NCI-H1048 (cell line): ENCODE measurements around the gene EFCAB8.
"Not testable (repeated sequence)": the region's sequence is repeated elsewhere in the genome, so short reads cannot be mapped to it uniquely, and the experiment has no call there.

ENCODE experiments used
- DNase-seq: peaks from one replicate; lab custom pipeline; 2025; lab: John Stamatoyannopoulos, UW

Gene EFCAB8

DNA sequence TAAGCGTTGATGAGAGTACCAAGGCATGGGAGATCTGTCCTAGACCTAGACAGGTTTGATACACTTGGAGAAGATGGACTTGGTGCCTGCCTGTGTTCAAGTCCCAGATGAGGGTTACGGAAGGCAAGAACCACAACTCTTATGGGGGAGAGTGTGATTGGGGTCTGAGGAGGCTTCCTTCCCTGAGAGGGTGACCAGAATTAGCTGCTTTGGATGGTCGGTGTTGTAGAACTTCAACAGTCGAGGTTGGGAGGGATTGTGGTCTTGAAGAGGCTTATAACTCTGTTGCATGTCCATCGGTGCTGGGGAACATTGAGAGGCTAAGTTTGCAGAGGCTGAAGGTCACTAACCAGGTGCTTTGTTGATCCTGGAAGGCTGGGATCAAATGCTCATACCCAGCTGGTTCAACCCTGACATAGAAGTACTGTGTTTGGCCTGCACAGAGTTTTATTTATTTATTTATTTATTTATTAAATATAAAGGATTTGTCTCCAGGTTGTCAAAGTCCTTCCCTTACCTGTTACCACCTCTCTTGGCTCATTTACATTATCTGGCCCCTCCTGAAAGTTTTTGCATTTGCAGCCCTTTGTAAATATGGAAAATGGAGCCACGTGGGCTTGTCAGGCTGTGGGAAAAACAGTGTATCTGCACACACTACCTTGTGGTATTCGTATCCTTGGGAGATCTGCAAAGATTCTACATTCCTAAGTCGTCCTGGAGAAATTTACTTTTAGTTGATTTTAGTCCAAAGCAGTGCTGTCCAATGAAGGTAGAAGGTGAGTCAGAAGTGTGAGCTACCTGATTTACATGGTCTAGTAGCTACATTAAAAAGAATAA, 15.8 kb upstream of the EFCAB8 start:
- DNase-seq, result no peak

DNA sequence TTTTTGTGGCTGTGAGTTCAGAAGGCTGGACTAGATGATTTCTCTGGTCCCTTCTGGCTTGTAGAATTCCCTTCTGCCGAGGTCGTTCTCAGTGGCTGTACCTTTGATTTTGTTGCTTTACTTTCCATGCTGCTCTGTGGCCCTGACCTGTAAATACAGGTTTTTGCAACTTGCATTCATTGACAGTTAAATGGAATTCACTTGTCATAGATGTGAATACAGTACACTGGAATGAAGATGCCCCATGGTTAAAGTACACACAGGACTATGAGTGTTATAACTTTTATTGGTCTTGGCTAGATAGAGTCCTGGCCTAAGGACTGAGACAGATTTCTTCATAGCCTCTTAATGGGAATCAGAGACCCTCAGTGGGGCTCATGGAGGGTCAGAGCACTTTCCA, 12.9 kb upstream of the EFCAB8 start:
- DNase-seq, result no peak

DNA sequence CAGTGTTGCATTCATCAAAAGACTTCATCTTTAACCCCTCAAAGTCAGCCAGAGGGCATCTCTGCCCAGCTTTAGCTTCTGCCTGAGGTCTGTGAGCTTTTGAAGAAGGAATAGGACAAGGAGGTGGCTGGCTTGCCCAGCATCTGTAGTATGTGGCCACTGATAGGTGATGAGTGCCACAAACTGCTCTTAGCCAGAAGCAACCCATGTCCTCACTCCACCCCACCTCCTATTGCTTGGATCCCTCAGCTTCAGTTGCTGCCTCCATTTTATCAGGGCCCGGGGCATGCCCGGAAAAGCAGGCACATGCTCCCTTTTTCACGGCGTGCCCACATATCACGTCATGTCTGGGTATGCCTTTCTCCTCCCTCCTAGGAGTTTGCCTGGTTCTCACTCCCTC, 11.9 kb upstream of the EFCAB8 start:
- no peak for DNase-seq

DNA sequence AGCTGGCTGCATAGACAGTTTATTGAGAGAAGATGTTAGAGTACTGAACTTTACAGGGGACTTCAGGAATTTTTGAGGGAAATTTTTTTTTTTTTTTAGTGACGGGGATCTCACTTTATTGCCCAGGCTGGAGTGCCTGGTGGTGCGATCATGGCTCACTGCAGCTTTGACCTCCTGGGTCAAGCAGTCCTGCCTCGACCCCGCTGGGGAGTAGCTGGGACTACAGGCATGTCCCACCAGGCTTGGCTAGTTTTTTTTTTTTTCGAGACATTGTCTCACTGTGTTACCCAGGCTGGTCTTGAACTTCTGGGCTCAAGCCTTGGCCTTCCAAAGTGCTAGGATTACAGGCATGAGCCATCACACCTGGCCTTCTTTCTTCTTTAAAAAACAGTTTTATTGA, 10.8 kb upstream of the EFCAB8 start:
- no peak for DNase-seq

DNA sequence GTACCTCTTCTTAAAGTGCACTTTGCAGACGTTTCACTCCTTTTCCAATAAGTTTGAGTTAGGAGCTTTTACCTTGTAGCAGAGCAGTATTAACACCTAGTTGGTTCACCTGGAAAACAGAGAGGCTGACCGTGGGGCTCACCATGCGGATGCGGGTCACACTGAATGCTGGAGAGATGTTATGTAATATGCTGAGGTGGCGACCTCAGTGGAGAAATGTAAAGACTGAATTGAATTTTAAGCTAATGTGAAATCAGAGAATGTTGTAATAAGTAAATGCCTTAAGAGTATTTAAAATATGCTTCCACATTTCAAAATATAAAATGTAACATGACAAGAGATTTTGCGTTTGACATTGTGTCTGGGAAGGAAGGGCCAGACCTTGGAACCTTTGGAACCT, 9.9 kb upstream of the EFCAB8 start:
- no peak for DNase-seq

DNA sequence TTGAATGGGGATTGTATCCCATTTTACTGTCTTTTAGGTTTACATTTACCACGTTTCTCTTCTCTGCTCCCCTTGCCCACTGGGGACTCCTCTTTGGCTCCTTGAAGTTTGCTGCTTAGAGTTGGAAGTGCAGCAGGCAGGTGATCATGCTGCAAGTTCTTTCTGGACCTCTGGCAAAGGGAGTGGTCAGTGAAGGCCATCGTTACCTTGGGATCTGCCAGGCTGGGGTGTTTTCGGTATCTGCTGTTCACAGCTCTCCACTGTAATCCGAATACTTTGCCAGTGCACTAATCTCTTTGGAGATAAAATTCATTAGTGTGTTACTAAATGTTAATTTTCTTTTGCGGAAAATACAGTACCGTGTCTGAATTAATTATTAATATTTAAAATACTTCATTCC, 9.1 kb upstream of the EFCAB8 start:
- DNase-seq, result no peak

DNA sequence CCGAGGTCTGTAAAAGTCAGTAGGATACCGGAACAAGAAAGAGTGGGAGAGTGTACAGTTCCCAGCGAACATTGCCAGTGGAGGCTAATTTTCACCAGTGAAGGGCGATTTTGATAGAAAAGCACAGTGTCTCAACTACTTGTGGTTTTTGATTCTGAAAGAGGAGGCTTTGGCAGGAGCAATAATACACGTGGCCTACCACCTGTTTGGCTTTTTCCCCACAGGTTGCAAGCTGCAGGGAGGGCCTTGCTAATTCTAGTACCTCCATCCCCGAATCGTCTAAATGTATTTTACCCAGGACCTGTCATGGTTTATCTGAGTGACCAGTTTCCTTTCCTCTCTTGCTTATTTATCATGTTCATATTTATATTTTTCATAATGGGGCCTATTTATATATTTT, 3.3 kb upstream of the EFCAB8 start:
- no peak for DNase-seq

DNA sequence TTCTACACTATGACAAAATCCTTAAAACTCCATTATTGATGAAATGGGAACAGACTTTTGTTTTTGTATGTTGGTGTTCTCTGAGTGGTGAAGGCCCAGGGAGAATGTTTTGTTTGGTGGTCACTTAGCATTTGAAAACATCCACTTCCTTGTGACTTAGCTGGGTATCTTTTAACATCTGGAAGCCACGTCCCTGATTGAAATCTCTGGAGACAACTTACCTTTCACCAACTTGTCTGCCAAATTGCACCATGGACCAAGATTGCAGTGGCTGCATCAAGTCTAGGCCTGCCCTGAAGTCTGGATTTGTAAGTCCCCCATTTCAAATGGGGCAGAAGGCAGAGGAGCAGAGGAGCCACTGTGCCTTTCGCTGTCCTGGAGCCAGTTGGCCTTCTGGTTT, 534 bp upstream of the EFCAB8 start:
- no peak for DNase-seq

DNA sequence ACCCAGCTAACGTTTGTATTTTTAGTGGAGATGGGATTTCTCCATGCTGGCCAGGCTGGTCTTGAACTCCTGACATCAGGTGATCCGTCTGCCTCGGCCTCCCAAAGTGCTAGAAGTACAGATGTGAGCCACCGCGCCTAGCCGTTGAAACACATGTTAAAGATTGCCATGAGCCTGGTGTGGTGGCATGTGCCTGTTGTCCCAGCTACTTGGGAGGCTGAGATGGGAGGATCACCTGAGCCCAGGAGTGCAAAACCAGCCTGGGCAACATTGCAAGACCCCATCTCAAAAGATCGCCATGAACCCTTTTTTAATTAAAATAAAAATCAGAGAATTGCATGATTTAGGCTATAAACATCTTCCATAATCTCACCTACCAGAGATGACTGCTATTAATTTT, 2.7 kb downstream of the EFCAB8 start:
- no peak for DNase-seq

DNA sequence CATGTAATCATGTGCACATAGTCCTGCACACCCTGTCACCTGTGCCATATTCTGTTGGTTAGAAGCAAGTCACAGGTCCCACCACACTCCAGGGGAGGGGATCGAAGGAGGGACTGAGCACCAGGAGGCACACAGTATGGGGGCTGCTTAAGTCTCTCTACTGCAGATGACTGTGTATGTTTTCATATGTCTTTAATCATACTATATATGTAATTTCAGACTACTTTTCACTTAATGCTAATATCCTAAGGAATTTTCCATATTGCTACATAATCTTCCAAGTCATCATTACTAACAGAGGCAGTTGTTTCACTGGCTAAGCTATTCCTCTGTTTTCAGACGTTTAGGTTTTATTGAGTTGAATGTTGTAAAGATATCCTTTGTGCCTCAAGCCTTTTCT, 10.8 kb downstream of the EFCAB8 start:
- no peak for DNase-seq

DNA sequence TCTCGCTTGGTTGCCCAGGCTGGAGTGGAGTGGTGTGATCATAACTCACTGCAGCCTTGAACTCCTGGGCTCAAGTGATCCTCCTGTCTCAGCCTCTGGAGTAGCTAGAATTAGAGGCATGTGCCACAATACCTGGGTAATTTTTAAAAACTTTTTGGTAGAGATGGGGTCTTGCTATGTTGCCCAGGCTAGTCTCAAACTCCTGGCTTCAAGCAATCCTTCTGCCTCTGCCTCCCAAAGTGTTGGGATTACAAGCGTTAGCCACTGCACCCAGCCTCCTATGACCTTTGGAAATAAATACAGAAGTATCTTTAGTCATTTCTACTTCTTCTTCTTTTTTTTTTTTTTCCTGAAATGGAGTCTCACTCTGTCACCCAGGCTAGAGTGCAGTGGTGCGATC, 11.8 kb downstream of the EFCAB8 start:
- not testable (repeated sequence) for DNase-seq

DNA sequence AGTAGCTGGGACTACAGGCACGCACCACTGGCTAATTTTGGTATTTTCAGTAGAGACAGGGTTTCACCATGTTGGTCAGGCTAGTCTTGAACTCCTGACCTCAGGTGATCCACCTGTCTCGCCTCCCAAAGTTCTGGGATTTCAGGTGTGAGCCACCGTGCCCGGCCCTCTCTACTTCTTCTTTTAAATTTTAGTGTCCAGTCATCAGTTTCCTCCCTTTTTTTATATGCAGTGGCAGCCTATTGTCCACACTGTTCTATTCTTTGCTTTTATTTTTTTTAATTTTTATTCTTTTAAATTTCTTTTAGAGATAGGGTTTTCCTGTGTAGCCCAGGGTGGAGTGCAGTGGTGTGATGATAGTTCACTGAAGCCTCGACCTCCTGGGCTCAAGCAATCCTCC, 12.3 kb downstream of the EFCAB8 start:
- no peak for DNase-seq

DNA sequence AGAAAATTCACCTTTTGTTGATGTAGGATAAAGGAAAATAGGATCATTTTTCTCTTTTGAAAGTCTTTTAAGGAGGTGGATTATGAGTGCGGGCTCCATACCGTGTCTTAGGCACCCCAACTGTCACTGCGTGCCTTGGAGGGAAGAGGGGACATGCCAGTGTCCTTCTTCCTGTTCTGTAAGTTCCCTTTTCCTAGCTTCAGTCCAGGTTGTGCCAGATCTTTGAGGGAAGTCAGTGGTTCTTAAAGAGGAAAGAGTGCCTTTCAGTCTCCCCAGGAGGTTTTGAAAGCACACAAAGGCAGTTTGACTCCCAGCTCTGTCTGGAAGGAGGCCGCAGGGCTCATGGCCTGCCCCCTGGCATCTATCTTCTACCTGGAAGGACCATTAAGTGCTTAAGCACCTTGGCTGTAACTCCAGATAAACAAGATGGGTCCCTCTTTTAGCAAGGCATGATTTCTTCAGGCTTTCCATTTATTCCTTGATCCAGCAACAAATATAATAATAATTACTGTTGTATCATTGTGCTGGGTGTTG, 13.0 kb downstream of the EFCAB8 start:
- no peak for DNase-seq

DNA sequence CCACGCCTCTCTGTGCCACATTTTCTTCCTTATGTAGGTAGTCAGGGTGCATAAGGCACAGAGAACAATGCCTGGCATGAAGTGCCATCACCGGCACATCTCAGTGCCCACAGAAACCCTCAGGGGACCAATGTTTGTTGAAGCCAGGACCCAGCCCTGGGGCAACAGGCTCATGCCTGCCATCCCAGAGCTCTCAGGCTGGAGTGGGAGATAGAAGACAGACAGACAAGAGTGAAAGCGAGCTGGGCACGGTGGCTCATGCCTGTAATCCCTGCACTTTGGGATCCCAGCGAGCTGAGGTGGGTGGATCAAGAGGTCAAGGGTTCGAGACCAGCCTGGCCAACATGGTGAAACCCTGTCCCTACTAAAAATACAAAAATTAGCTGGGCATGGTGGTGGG, 13.5 kb downstream of the EFCAB8 start:
- DNase-seq, result no peak

DNA sequence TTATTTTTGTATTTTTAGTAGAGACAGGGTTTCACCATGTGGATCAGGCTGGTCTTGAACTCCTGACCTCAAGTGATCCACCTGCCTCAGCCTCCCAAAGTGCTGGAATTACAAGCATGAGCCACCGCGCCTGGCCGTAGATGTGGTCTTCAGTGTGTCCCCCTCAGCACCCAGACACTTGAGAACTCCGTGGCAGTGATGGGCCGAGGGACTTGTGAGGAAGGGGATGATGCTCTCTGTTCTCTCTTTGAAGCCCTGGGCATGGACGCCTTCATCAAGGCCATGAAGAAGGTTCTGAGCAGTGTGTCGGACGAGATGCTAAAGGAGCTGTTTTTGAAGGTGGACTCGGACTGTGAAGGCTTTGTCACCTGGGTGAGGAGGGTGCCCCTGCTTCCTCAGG, 16.9 kb downstream of the EFCAB8 start:
- DNase-seq, result no peak

DNA sequence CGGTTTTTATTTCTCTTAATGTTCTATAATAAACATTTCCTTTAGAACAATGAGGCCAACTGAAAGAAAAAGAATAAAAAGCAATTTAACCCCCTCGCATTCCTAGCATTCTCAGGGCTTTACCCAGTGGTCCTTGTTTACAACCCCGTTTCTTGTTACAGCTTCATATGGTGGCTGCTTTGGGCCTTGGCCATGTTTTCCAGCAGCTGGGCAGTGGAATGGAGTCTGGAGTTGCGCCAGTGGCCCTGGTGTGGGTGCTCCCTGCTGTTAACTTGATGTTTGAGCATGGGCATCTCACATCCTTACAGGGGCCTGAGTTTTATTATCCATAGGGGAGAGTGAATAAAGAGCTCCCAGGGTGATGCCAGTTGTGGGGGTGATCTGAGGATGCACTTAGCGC, 18.8 kb downstream of the EFCAB8 start:
- no peak for DNase-seq

DNA sequence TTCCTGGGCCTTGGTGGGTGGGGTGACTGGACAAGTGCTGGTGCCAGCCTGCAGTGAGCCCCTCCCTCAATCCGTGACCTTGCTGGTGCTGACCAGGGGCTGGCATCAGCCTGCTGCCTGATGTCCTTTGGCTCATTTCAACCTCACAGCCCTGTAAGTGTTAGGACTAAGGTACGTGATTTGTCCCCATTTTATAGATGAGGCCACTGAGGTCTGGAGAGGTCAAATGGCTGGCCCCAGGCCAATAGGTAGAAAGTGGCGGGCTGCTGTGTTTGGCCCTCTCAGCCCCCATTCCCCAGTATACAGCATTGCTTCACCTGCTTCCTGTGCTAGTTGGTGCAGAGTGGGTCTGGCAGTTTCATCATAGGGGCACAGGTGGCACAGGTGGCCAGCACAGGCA, 20.1 kb downstream of the EFCAB8 start:
- DNase-seq, result no peak

DNA sequence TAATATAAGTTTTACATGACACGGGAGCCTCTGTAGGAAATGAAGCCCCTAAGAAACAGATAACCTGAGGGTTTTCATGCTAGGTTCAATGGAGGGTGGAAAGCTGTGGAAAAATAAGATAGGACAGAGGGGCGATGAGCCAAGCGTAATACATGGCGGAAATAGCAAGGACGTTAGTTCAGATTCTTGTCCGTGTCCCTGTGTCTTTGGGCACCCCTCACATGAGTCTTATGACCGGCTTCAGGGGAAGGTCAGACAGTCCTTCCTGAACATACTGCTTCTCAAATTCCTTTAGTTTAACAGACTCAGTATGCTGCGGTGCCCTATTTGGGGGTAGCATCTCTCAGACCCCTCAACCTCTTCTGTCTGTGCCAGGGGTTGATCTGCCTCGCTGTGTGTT, 20.8 kb downstream of the EFCAB8 start:
- DNase-seq, result no peak

DNA sequence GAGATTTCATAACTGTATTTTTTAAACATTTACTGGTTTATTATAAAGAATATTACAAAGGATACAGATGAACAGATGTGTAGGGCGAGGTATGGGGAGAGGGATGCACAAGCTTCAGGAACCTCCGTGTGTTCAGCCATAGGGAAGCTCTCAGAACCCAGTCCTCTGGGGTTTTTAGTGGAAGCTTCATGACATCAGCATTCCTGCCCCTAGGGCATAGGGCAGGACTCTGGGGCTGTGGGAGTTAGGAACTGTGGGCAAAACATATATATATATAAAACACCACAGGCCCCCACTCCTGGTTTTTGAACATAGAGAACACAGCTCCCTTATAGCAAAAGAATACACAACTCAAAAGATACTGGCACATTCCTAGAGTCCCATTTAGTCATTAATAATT, 21.9 kb downstream of the EFCAB8 start:
- no peak for DNase-seq

DNA sequence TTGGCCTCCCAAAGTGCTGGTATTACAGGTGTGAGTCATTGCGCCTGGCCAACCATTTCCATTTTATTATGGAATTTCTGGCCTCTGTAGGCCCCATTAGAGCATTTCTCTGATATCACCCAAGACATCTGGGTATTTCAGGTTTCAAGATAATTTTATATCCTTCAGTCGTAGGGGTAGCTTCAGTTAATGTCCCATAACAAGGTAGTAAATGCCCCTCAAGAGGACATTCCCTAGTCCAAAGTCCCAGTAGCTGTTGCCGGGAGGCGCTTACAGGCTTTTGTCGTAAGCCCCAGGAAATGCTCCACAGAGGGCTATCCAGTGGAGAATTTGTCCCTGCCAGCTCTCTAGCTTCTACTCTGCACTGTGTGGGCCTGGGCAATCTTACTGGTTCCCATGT, 24.4 kb downstream of the EFCAB8 start:
- DNase-seq, result no peak

DNA sequence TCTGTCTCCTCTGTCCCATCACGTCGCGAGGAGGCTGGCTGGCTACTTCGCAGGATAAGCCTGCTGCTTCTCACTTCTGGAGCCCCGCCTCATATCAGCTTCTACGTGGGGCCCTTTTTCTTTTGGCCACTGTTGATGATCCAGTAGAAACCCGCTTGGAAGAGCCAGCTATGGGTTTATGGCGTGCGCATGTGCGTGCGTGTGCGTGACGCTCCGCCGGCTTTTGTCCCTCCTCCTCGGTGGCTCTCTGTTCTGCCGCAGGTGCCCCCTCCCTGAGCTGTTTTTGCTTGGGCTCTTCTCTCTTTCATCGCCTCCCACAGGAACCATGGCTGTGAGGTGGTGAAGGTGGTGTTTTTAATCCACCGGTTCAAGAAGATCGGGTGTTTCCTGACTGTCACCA, 26.5 kb downstream of the EFCAB8 start:
- no peak for DNase-seq

DNA sequence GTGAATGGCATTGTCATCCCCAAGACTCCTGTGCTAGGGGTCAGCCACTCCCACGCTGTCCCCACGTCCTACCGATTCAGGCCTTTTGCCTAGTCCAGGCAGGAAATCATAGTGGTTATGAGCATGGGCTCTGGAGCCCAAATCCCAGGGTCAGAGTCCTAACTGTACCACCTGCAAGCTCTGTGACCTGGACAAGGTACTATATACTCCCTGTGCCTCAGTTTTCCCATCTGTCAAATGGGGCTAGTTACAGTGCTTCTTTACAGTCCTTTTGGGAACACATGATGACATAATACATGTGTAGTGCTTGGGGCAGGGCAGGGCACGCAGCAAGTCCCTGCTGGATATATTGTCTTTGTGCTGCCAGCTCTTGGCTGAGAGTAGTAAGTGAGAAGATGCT, 27.2 kb downstream of the EFCAB8 start:
- DNase-seq, result no peak

DNA sequence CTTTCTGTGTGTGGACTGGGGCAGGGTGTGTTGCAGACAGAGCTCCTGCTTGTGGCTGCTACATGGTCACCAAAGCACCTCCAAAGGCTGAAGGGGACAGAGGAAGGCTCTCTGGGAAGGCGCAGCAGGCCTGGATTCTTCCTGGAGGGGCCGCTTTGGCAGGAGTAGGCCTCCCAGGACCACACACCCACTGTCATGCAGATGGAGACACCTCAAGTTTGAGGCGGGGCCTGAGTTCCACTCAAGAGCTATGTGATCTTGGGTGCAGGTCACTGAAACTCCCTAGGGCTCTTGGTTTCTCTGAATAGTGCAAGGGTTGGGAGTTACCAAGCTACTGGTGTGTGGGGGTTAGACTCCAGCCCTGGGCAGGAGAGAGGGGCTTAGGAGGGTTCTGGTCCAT, 27.9 kb downstream of the EFCAB8 start:
- no peak for DNase-seq

DNA sequence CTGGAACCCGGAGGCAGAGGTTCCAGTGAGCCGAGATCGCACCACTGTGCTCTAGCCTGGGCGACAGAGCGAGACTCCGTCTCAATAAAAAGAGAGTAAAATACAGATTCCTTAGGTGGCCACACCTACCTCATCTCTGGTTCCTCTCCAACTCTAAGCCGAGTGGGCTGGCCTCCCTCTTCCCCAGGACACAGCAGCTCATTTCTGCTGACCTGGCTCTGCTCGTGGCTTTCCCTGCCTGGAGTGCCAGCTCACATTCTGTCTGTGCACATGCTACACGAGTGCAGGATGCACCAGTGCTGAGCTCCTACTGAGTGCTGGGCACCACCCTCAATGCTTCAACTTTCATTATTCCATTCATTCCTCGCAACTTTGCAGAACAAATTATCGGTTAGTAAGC, 28.8 kb downstream of the EFCAB8 start:
- DNase-seq, result no peak
